WTC11 (cell line): Measurements from ENCODE around the gene NOS1. TPM values are rescaled to one million over a fixed set of nuclear protein-coding genes. Genes with fewer than 3 reads are reported as not detected.

Experiments used
- ATAC-seq: fragments of 200-7000 bp; cut with Tn5 transposase; 2 replicates; pipeline ENCODE4 v1.10.0; 2021; ENCODE audit warnings: mild to moderate bottlenecking, moderate library complexity
- CTCF ChIA-PET: fragments of 300-600 bp; sonication (Branson Sonifier 250); formaldehyde crosslinking; loops from one replicate; lab custom pipeline; 2021; ENCODE audit warnings: antibody characterized with exemption; lab: Charles Lee
- POLR2A ChIA-PET: fragments of 350-600 bp; sonication (Branson Sonifier 250); formaldehyde crosslinking; loops from one replicate; lab custom pipeline; 2021; ENCODE audit warnings: antibody characterized with exemption; lab: Charles Lee
- DNase-seq: peaks from one replicate; pipeline ENCODE4 v3.0.0; 2021; ENCODE audit warnings: low spot score
- H3K27ac Mint-ChIP-seq: 2 replicates; pipeline ENCODE4 v1.8.0; 2021; ENCODE audit warnings: mixed read lengths
- H3K27me3 Mint-ChIP-seq: 2 replicates; pipeline ENCODE4 v1.8.0; 2021; ENCODE audit warnings: low read depth, mild to moderate bottlenecking, moderate library complexity, mixed read lengths
- H3K36me3 Mint-ChIP-seq: 2 replicates; pipeline ENCODE4 v1.8.0; 2021; ENCODE audit warnings: mixed read lengths
- H3K4me1 Mint-ChIP-seq: 2 replicates; pipeline ENCODE4 v1.8.0; 2022; ENCODE audit warnings: mixed read lengths
- H3K4me3 Mint-ChIP-seq: 2 replicates; pipeline ENCODE4 v1.8.0; 2021; ENCODE audit warnings: mild to moderate bottlenecking, moderate library complexity, mixed read lengths
- H3K9me3 Mint-ChIP-seq: 2 replicates; pipeline ENCODE4 v1.8.0; 2021; ENCODE audit warnings: mixed read lengths
- AR ChIP-seq: fragments of 250-450 bp; sonication (Bioruptor Pico); IDR thresholded peaks from 2 replicates; pipeline ENCODE4 v1.9.0; 2021; ENCODE audit warnings: mild to moderate bottlenecking
- ATF2 ChIP-seq: sonication (generic); formaldehyde crosslinking; IDR thresholded peaks from 2 replicates; pipeline ENCODE4 v1.8.1; 2022; ENCODE audit warnings: low read depth, missing genetic modification reagents, borderline replicate concordance
- E2F5 ChIP-seq: sonication (generic); formaldehyde crosslinking; IDR thresholded peaks from 2 replicates; pipeline ENCODE4 v1.8.1; 2022; ENCODE audit warnings: mild to moderate bottlenecking, moderate library complexity, missing genetic modification reagents
- ERG ChIP-seq: fragments of 250-450 bp; sonication (Bioruptor Pico); IDR thresholded peaks from 2 replicates; pipeline ENCODE4 v1.8.0; 2021; ENCODE audit warnings: mild to moderate bottlenecking
- FOXP4 ChIP-seq: sonication (generic); formaldehyde crosslinking; IDR thresholded peaks from 2 replicates; pipeline ENCODE4 v1.8.0; 2022; ENCODE audit warnings: mild to moderate bottlenecking, missing genetic modification reagents
- HMGA2 ChIP-seq: fragments of 250-450 bp; sonication (Bioruptor Pico); IDR thresholded peaks from 2 replicates; pipeline ENCODE4 v1.4.0; 2021; ENCODE audit warnings: mild to moderate bottlenecking, moderate library complexity
- MXD4 ChIP-seq: fragments of 250-450 bp; sonication (Bioruptor Pico); IDR thresholded peaks from 2 replicates; pipeline ENCODE4 v1.8.0; 2021; ENCODE audit warnings: mild to moderate bottlenecking, moderate library complexity, borderline replicate concordance
- MYBL2 ChIP-seq: sonication (generic); formaldehyde crosslinking; IDR thresholded peaks from 2 replicates; pipeline ENCODE4 v1.8.1; 2023; ENCODE audit warnings: mild to moderate bottlenecking, moderate library complexity, missing genetic modification reagents
- NFATC4 ChIP-seq: fragments of 250-450 bp; sonication (Bioruptor Pico); IDR thresholded peaks from 2 replicates; pipeline ENCODE4 v1.9.0; 2021; ENCODE audit warnings: mild to moderate bottlenecking
- PRDM15 ChIP-seq: sonication (generic); formaldehyde crosslinking; IDR thresholded peaks from 2 replicates; pipeline ENCODE4 v1.8.0; 2022; ENCODE audit warnings: missing genetic modification reagents
- STAT6 ChIP-seq: sonication (generic); formaldehyde crosslinking; conservative IDR thresholded peaks from 2 replicates; pipeline ENCODE4 v1.8.1; 2023; ENCODE audit warnings: mild to moderate bottlenecking, low read depth, missing genetic modification reagents, moderate library complexity
- ZNF138 ChIP-seq: sonication (generic); formaldehyde crosslinking; conservative IDR thresholded peaks from 2 replicates; pipeline ENCODE4 v1.8.1; 2022; ENCODE audit warnings: mild to moderate bottlenecking, moderate library complexity, missing genetic modification reagents
- ZSCAN18 ChIP-seq: fragments of 250-450 bp; sonication (Bioruptor Pico); IDR thresholded peaks from 2 replicates; pipeline ENCODE4 v2.1.2; 2022; ENCODE audit warnings: mild to moderate bottlenecking, moderate library complexity
- total RNA-seq: library from RNA; stranded (reverse); gene quantifications from 3 replicates; pipeline ENCODE4 v1.2.3, GENCODE V29; 2021

NOS1 gene
- total RNA-seq, 1 experiment from 2014 or later: 4.5 TPM

- TF ChIP-seq STAT6 (CRISPR knock-in tag): no peak
- TF ChIP-seq PRDM15: no peak
- TF ChIP-seq ERG (CRISPR knock-in tag): no peak
- no peak for TF ChIP-seq E2F5 (CRISPR knock-in tag)
Measured at GRCh38 chr12:117339104-117339503, 22.3 kb downstream of the NOS1 start (continued).

- H3K4me3 Mint-ChIP-seq: no peak overlapping the region
- CTCF ChIA-PET: interaction anchor here (1.4 kb wide), 2 partner anchors 55 to 99 kb away, joined by 3 to 4 read pairs; no protein-coding TSS in a partner anchor
- POLR2A ChIA-PET: no interaction called here
- peaks cover 4% of the 10 kb centered on the region; the same call in 1 of the 2 replicates for H3K9me3 Mint-ChIP-seq
- no peak overlapping the region for H3K27ac Mint-ChIP-seq
- no peaks in the 10 kb centered on the region for H3K27me3 Mint-ChIP-seq
- H3K36me3 Mint-ChIP-seq: no peaks in the 10 kb centered on the region
- H3K4me1 Mint-ChIP-seq: peaks cover 29% of the 10 kb centered on the region
- ATAC-seq (no peak), DNase-seq (no peak)
- TF ChIP-seq MXD4 (CRISPR knock-in tag) (no peak), NFATC4 (CRISPR knock-in tag) (no peak), FOXP4 (CRISPR knock-in tag) (no peak), HMGA2 (CRISPR knock-in tag) (no peak), MYBL2 (CRISPR knock-in tag) (no peak), ZNF138 (CRISPR knock-in tag) (no peak), AR (no peak), ZSCAN18 (no peak), PRDM15 (no peak), ATF2 (CRISPR knock-in tag) (no peak)
Measured at GRCh38 chr12:117334855-117335587, 26.4 kb downstream of the NOS1 start.
